Astrocyte of the cerebellum (primary cell): Measurements from ENCODE around the gene DPP6.

Experiments used
- DNase-seq: peaks from one replicate; pipeline ENCODE4 v3.0.0-alpha.2; 2011; ENCODE audit warnings: low read depth
- H3K4me3 ChIP-seq: 2 replicates; pipeline ENCODE4 v1.5.1; 2011; ENCODE audit warnings: mild to moderate bottlenecking, low read depth, low read length, moderate library complexity
- in situ Hi-C: cut with HindIII; loops from 2 replicates; pipeline ENCODE4 v1.10.0; 2017; ENCODE audit warnings: low sequenced_read_pairs
- TF ChIP-seq, protein P1 (sequence below): IDR thresholded peaks from 2 replicates; pipeline ENCODE4 v1.5.1; 2012; ENCODE audit warnings: low read length, low read depth, moderate library complexity, mild to moderate bottlenecking; ENCODE audit errors: missing control alignments

The DPP6 gene

DNA sequence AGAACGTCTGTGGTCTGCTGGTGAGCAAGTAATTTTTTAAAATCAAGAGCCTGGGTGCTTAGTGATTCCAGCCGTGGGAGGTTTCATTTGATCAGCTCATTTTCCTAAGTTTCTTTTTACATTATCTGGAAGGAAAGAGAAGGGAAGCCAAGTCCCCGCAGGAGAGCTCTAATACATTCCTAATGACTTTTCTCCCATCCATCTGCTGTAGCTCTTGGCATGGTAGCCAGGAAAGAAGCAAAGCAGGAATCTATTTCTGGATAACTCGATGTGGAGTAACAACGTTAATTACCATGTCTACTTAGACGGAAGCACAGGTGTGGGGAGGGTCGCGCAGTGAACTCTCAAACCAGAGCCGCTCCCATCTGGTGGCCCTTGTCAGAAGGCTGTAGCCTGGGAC lies 828.8 kb downstream of the DPP6 start:
- in situ Hi-C loops: no loop called here
- no peak for DNase-seq
- H3K4me3 ChIP-seq: no peak overlapping the region
- TF ChIP-seq, protein P1, sequence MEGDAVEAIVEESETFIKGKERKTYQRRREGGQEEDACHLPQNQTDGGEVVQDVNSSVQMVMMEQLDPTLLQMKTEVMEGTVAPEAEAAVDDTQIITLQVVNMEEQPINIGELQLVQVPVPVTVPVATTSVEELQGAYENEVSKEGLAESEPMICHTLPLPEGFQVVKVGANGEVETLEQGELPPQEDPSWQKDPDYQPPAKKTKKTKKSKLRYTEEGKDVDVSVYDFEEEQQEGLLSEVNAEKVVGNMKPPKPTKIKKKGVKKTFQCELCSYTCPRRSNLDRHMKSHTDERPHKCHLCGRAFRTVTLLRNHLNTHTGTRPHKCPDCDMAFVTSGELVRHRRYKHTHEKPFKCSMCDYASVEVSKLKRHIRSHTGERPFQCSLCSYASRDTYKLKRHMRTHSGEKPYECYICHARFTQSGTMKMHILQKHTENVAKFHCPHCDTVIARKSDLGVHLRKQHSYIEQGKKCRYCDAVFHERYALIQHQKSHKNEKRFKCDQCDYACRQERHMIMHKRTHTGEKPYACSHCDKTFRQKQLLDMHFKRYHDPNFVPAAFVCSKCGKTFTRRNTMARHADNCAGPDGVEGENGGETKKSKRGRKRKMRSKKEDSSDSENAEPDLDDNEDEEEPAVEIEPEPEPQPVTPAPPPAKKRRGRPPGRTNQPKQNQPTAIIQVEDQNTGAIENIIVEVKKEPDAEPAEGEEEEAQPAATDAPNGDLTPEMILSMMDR: no peak

DNA sequence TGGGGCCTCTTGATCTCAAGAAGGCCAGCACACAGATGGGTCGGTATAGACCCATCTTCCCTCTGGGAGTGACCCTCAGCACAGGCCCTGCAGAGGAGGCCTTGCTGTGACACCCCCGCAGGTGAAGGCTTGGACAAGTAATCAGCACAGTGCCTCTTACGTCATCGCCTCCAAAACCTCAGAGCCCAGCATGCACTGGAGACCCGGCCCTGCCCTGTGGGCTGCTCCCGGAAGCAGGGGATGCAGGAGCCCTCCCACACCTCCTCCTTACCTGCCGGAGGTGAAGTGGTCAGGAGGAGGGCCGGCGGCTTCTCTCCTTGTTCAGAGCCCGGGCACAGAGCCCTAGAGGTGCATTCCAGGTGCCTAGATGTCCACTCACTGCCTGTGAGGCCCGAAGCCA lies 829.3 kb downstream of the DPP6 start:
- no peak overlapping the region for H3K4me3 ChIP-seq
- TF ChIP-seq, protein P1: no peak
- no peak for DNase-seq
- in situ Hi-C loops: no loop called here

DNA sequence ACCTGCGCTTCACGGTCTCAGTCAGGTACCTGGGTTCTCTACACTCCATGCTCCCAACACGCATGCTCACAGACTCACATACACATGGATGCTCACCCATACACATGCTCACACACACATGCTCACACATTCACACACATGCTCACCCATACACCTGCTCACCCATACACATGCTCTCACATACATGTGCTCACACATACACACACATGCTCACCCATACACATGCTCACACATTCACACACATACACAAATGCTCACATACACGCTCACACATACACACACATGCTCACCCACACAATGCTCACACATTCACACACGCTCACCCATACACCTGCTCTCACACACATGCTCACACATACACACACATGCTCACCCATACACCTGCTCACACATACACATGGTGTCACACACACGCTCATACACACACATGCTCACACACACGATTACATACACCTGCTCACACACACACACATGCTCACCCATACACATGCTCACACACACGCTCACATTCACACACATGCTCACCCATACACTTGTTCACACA lies 830.8 kb downstream of the DPP6 start:
- no peak overlapping the region for H3K4me3 ChIP-seq
- TF ChIP-seq, protein P1: no peak
- no peak for DNase-seq
- in situ Hi-C loops: no loop called here

DNA sequence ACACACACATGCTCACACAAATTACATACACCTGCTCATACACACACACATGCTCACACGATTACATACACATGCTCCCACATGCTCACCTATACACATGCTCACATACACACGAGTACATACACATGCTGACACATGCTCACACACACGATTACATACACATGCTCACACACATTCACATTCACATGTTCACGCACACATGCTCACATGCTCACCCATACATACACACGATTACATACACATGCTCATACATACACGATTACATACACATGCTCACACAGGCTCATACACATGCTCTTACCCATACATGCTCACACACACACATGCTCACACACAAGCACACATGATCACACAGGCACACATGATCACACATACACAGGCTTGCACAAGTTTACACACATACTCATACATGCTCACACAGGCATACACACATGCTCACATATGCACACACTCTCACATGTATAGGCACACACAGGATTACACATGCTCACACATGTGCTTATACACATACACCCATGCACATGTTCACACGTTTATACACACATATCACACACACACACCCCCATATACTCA lies 832.2 kb downstream of the DPP6 start:
- DNase-seq: no peak
- in situ Hi-C loops: no loop called here
- TF ChIP-seq, protein P1: no peak
- H3K4me3 ChIP-seq: no peak overlapping the region

DNA sequence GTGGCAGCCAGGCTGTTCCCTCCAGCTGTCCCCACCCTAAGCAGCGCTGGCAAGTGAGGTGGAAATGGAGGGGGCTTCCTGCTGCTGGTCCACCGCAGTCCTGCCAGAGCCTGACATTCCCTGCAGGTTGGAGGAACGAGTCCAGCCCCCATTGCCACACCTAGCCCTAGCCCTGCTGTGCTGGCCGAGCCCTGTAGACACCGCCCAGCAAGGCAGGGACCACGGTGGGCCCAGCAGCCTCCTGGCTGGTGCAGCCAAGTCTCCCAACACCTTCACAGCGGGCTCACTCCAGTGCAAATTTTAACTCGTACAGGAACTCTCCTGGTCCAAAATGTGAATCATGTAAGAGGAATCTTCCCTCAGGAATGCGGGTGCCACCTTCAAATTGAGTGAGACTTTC lies 834.4 kb downstream of the DPP6 start:
- no peak for DNase-seq
- TF ChIP-seq, protein P1: no peak
- in situ Hi-C loops: no loop called here
- H3K4me3 ChIP-seq: no peak overlapping the region

DNA sequence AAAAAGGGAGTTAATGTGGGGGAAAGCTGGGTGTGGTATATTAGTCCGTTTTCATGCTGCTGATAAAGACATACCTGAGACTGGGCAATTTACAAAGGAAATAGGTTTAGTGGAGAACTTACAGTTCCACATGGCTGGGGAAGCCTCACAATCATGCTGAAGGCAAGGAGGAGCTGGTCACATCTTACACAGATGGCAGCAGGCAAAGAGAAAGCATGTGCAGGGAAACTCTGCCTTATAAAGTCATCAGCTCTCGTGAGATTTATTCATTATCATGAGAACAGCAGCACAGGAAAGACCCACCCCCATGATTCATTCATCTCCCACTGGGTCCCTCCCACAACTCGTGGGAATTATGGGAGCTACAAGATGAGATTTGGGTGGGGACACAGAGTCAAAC lies 836.5 kb downstream of the DPP6 start:
- in situ Hi-C loops: no loop called here
- no peak for DNase-seq
- H3K4me3 ChIP-seq: no peak overlapping the region
- TF ChIP-seq, protein P1: no peak
